WTC11 (cell line): ENCODE data around the gene RABGGTA. TPM values are rescaled to one million over a fixed set of nuclear protein-coding genes. Genes with fewer than 3 reads are reported as not detected.

Experiments
- ATAC-seq: fragments of 200-7000 bp; cut with Tn5 transposase; 2 replicates; pipeline ENCODE4 v1.10.0; 2021; ENCODE audit warnings: mild to moderate bottlenecking, moderate library complexity
- CTCF ChIA-PET: fragments of 300-600 bp; sonication (Branson Sonifier 250); formaldehyde crosslinking; loops from one replicate; lab custom pipeline; 2021; ENCODE audit warnings: antibody characterized with exemption; lab: Charles Lee
- POLR2A ChIA-PET: fragments of 350-600 bp; sonication (Branson Sonifier 250); formaldehyde crosslinking; loops from one replicate; lab custom pipeline; 2021; ENCODE audit warnings: antibody characterized with exemption; lab: Charles Lee
- DNase-seq: peaks from one replicate; pipeline ENCODE4 v3.0.0; 2021; ENCODE audit warnings: low spot score
- H3K27ac Mint-ChIP-seq: 2 replicates; pipeline ENCODE4 v1.8.0; 2021; ENCODE audit warnings: mixed read lengths
- H3K27me3 Mint-ChIP-seq: 2 replicates; pipeline ENCODE4 v1.8.0; 2021; ENCODE audit warnings: low read depth, mild to moderate bottlenecking, moderate library complexity, mixed read lengths
- H3K36me3 Mint-ChIP-seq: 2 replicates; pipeline ENCODE4 v1.8.0; 2021; ENCODE audit warnings: mixed read lengths
- H3K4me1 Mint-ChIP-seq: 2 replicates; pipeline ENCODE4 v1.8.0; 2022; ENCODE audit warnings: mixed read lengths
- H3K4me3 Mint-ChIP-seq: 2 replicates; pipeline ENCODE4 v1.8.0; 2021; ENCODE audit warnings: mild to moderate bottlenecking, moderate library complexity, mixed read lengths
- H3K9me3 Mint-ChIP-seq: 2 replicates; pipeline ENCODE4 v1.8.0; 2021; ENCODE audit warnings: mixed read lengths
- CREM ChIP-seq: sonication (generic); formaldehyde crosslinking; IDR thresholded peaks from 2 replicates; pipeline ENCODE4 v1.8.1; 2022; ENCODE audit warnings: mild to moderate bottlenecking, missing genetic modification reagents, moderate library complexity
- ELF4 ChIP-seq: sonication (generic); formaldehyde crosslinking; IDR thresholded peaks from 2 replicates; pipeline ENCODE4 v1.8.1; 2022; ENCODE audit warnings: low read depth, mild to moderate bottlenecking, moderate library complexity, missing genetic modification reagents
- ETV6 ChIP-seq: sonication (generic); formaldehyde crosslinking; IDR thresholded peaks from 2 replicates; pipeline ENCODE4 v1.8.1; 2022; ENCODE audit warnings: mild to moderate bottlenecking, missing genetic modification reagents
- FOXK1 ChIP-seq: sonication (generic); formaldehyde crosslinking; IDR thresholded peaks from 2 replicates; pipeline ENCODE4 v1.8.0; 2022; ENCODE audit warnings: mild to moderate bottlenecking, moderate library complexity, missing genetic modification reagents
- IRF2 ChIP-seq: sonication (generic); formaldehyde crosslinking; IDR thresholded peaks from 2 replicates; pipeline ENCODE4 v1.8.0; 2022; ENCODE audit warnings: low read depth, missing genetic modification reagents, borderline replicate concordance
- JUN ChIP-seq: sonication (generic); formaldehyde crosslinking; IDR thresholded peaks from 2 replicates; pipeline ENCODE4 v1.8.0; 2023; ENCODE audit warnings: mild to moderate bottlenecking, missing genetic modification reagents
- MXD4 ChIP-seq: fragments of 250-450 bp; sonication (Bioruptor Pico); IDR thresholded peaks from 2 replicates; pipeline ENCODE4 v1.8.0; 2021; ENCODE audit warnings: mild to moderate bottlenecking, moderate library complexity, borderline replicate concordance
- NR1H2 ChIP-seq: sonication (generic); formaldehyde crosslinking; IDR thresholded peaks from 2 replicates; pipeline ENCODE4 v1.9.0; 2021; ENCODE audit warnings: mild to moderate bottlenecking, moderate library complexity, missing genetic modification reagents
- OVOL2 ChIP-seq: fragments of 250-450 bp; sonication (Bioruptor Pico); IDR thresholded peaks from 2 replicates; pipeline ENCODE4 v1.9.0; 2021; ENCODE audit warnings: mild to moderate bottlenecking, borderline replicate concordance
- TEAD4 ChIP-seq: sonication (generic); formaldehyde crosslinking; IDR thresholded peaks from 2 replicates; pipeline ENCODE4 v1.8.0; 2022; ENCODE audit warnings: mild to moderate bottlenecking, missing genetic modification reagents
- ZNF121 ChIP-seq: sonication (generic); formaldehyde crosslinking; IDR thresholded peaks from 2 replicates; pipeline ENCODE4 v1.8.0; 2023; ENCODE audit warnings: missing genetic modification reagents
- ZNF263 ChIP-seq: sonication (generic); formaldehyde crosslinking; IDR thresholded peaks from 2 replicates; pipeline ENCODE4 v1.8.1; 2022; ENCODE audit warnings: low read depth, mild to moderate bottlenecking, moderate library complexity, missing genetic modification reagents
- ZNF317 ChIP-seq: sonication (generic); formaldehyde crosslinking; IDR thresholded peaks from 2 replicates; pipeline ENCODE4 v1.8.1; 2023; ENCODE audit warnings: low read depth, mild to moderate bottlenecking, moderate library complexity, missing genetic modification reagents, borderline replicate concordance
- ZNF396 ChIP-seq: fragments of 250-450 bp; sonication (Bioruptor Pico); IDR thresholded peaks from 2 replicates; pipeline ENCODE4 v1.8.0; 2021; ENCODE audit warnings: mild to moderate bottlenecking, moderate library complexity, borderline replicate concordance
- total RNA-seq: library from RNA; stranded (reverse); gene quantifications from 3 replicates; pipeline ENCODE4 v1.2.3, GENCODE V29; 2021
- TF ChIP-seq, protein P1 (sequence below): fragments of 250-450 bp; sonication (Bioruptor Pico); IDR thresholded peaks from 2 replicates; pipeline ENCODE4 v1.9.0; 2021; ENCODE audit warnings: mild to moderate bottlenecking
- TF ChIP-seq, protein P2 (sequence below): fragments of 250-450 bp; sonication (Bioruptor Pico); IDR thresholded peaks from 2 replicates; pipeline ENCODE4 v1.9.0; 2021; ENCODE audit warnings: mild to moderate bottlenecking
- TF ChIP-seq, protein P3 (sequence below): fragments of 250-450 bp; sonication (Bioruptor Pico); IDR thresholded peaks from 2 replicates; pipeline ENCODE4 v1.9.0; 2021; ENCODE audit warnings: moderate library complexity, mild to moderate bottlenecking, inconsistent platforms, borderline replicate concordance
- TF ChIP-seq, protein P4 (sequence below): fragments of 250-450 bp; sonication (Bioruptor Pico); IDR thresholded peaks from 2 replicates; pipeline ENCODE4 v2.1.2; 2022; ENCODE audit warnings: mild to moderate bottlenecking, moderate library complexity

Gene RABGGTA
- total RNA-seq, 1 experiment from 2014 or later = 27.1 TPM

DNA sequence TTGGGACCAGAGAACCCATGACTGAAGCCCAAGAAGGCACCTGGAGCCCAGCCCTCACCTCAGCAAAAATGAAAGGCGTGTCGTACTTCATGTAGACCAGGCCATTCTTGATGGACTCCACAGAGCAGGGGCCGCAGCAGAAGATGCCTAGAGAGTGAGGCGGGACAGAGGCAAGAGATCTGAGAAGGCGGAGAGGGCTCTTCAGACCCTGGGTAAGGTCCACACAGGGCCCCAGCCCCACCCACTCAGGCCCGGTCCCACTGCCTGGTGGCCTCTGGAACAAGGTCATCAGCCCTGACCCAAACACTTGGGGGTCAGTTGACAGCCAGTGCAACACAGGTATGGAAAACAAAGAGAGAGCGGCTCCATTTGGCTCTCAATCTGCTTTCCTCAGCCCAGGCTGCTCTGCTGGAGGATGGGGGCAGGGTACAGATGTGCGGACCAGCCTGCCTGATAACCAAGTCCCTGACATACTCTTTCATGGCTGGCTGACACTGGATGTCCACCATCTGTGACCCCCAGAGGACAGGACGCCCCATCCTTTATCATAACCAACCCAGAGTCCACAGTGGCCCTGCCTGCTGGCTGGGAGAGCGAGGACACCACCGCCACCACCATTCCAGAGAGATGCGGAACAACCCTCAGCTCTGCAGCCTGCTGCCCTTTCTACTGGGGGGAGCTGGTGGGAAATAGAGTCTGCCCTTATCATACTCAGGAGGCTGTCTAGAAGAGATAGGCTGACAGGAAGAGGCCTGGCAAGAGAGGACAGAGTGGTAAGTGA, 15.3 kb downstream of the RABGGTA start:
- ATAC-seq = no peak
- Mint-ChIP-seq H3K4me3 (no peak overlapping the region), H3K27ac (no peak overlapping the region), H3K4me1 (no peaks in the 10 kb centered on the region), H3K9me3 (no peaks in the 10 kb centered on the region), H3K36me3 (no peaks in the 10 kb centered on the region), H3K27me3 (no peaks in the 10 kb centered on the region; the same call in 1 of the 2 replicates)
- POLR2A ChIA-PET = no interaction called here
- CTCF ChIA-PET = interaction anchor here (1.2 to 1.7 kb wide), 2 partner anchors 15 to 52 kb away, joined by 4 to 8 read pairs; partner anchors contain the start of gene CIDEB
- no peak for TF ChIP-seq CREM (CRISPR knock-in tag)
- no peak for TF ChIP-seq ELF4 (CRISPR knock-in tag)
- no peak for TF ChIP-seq ETV6
- no peak for TF ChIP-seq IRF2
- no peak for TF ChIP-seq MXD4
- TF ChIP-seq, protein P1, sequence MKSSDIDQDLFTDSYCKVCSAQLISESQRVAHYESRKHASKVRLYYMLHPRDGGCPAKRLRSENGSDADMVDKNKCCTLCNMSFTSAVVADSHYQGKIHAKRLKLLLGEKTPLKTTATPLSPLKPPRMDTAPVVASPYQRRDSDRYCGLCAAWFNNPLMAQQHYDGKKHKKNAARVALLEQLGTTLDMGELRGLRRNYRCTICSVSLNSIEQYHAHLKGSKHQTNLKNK (CRISPR knock-in tag) = no peak
- TF ChIP-seq JUN (CRISPR knock-in tag) = no peak
- TF ChIP-seq, all 79 proteins: peak for 0
- no peak for DNase-seq

DNA sequence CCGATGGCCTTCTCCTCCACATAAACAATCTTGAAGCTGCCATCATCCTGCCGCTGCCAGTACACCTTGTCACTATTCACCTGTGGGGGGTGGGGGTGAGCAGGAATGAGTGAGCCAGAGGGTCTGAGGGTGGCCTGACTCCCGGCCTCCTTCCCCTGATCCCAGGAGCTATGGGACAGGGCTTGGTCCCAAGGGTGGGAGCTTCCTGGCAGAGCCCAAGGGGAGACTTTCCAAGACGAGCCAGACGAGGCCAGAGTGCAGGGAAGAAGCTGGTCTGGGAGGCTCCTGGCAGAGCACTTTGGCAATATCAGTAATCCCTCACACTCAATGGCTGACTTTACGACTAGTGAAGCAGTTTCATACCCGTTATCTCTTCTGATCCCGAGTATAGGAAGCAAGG, 16.0 kb downstream of the RABGGTA start:
- ATAC-seq (no peak), DNase-seq (no peak)
- ChIA-PET POLR2A (no interaction called here), CTCF (interaction anchor here (0.7 to 1.2 kb wide), 2 partner anchors 12 to 15 kb away, joined by 3 to 4 read pairs; no protein-coding TSS in a partner anchor)
- H3K27ac Mint-ChIP-seq = no peak overlapping the region
- H3K4me3 Mint-ChIP-seq = no peak overlapping the region
- no peaks in the 10 kb centered on the region; the same call in 1 of the 2 replicates for H3K27me3 Mint-ChIP-seq
- no peaks in the 10 kb centered on the region for H3K4me1 Mint-ChIP-seq
- no peaks in the 10 kb centered on the region for H3K36me3 Mint-ChIP-seq
- no peaks in the 10 kb centered on the region for H3K9me3 Mint-ChIP-seq
- TF ChIP-seq ZNF263 (no peak), ETV6 (no peak), IRF2 (no peak), TEAD4 (CRISPR knock-in tag) (no peak), ZNF396 (no peak)
- TF ChIP-seq, protein P2, sequence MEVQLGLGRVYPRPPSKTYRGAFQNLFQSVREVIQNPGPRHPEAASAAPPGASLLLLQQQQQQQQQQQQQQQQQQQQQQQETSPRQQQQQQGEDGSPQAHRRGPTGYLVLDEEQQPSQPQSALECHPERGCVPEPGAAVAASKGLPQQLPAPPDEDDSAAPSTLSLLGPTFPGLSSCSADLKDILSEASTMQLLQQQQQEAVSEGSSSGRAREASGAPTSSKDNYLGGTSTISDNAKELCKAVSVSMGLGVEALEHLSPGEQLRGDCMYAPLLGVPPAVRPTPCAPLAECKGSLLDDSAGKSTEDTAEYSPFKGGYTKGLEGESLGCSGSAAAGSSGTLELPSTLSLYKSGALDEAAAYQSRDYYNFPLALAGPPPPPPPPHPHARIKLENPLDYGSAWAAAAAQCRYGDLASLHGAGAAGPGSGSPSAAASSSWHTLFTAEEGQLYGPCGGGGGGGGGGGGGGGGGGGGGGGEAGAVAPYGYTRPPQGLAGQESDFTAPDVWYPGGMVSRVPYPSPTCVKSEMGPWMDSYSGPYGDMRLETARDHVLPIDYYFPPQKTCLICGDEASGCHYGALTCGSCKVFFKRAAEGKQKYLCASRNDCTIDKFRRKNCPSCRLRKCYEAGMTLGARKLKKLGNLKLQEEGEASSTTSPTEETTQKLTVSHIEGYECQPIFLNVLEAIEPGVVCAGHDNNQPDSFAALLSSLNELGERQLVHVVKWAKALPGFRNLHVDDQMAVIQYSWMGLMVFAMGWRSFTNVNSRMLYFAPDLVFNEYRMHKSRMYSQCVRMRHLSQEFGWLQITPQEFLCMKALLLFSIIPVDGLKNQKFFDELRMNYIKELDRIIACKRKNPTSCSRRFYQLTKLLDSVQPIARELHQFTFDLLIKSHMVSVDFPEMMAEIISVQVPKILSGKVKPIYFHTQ (CRISPR knock-in tag) = no peak

DNA sequence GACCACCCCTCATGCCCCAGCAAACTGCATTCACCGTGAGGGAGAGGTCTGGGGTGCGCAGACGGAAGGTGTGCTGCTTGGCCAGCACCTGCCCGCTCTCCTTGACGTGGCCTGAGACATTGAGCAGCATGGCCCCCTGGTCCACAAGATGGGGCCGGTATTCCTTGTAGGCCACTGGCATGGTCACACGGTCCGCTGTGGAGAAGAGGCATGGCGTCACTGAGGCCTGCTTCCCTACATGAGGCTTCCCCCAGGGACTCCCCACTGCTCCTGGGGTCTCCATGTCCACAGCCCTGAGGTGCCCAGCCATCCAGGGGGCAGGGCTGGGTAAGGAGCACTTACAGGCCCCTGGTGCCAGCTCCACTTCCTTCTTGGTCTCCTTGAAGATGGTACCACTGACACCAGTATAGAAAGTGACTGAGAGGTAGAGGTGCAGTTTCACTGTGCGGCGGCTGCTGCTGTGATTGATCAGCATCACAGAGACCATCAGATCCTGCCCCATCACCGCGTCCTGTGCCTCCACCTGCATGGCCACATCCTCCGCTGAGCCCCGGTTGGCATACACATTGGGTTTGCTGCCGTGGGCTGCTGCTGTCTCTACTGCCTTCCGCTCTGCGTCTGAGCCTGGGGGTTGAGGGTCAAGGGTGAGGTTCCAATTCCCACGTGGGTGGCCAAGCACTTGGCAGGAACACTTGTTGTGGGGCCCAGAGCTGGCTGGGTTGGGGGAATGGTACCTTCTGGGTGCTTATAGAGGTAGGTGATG, 16.6 kb downstream of the RABGGTA start:
- H3K36me3 Mint-ChIP-seq = no peaks in the 10 kb centered on the region
- POLR2A ChIA-PET = no interaction called here
- DNase-seq = no peak
- no peak overlapping the region for H3K4me3 Mint-ChIP-seq
- no peaks in the 10 kb centered on the region; the same call in 1 of the 2 replicates for H3K27me3 Mint-ChIP-seq
- no peaks in the 10 kb centered on the region for H3K4me1 Mint-ChIP-seq
- TF ChIP-seq NR1H2 (CRISPR knock-in tag) (no peak), ZNF317 (CRISPR knock-in tag) (no peak), ZNF121 (CRISPR knock-in tag) (no peak), OVOL2 (CRISPR knock-in tag) (no peak), ELF4 (CRISPR knock-in tag) (no peak), FOXK1 (CRISPR knock-in tag) (no peak)
- TF ChIP-seq, protein P3, sequence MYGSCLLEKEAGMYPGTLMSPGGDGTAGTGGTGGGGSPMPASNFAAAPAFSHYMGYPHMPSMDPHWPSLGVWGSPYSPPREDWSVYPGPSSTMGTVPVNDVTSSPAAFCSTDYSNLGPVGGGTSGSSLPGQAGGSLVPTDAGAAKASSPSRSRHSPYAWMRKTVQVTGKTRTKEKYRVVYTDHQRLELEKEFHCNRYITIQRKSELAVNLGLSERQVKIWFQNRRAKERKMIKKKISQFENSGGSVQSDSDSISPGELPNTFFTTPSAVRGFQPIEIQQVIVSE (CRISPR knock-in tag) = no peak
- TF ChIP-seq, protein P4, sequence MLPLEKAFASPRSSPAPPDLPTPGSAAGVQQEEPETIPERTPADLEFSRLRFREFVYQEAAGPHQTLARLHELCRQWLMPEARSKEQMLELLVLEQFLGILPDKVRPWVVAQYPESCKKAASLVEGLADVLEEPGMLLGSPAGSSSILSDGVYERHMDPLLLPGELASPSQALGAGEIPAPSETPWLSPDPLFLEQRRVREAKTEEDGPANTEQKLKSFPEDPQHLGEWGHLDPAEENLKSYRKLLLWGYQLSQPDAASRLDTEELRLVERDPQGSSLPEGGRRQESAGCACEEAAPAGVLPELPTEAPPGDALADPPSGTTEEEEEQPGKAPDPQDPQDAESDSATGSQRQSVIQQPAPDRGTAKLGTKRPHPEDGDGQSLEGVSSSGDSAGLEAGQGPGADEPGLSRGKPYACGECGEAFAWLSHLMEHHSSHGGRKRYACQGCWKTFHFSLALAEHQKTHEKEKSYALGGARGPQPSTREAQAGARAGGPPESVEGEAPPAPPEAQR = no peak
- TF ChIP-seq, all 79 proteins: peak for 0
- no peak overlapping the region for H3K27ac Mint-ChIP-seq
- CTCF ChIA-PET = interaction anchor here (0.7 kb wide), 1 partner anchor 12 kb away, joined by 3 read pairs; no protein-coding TSS in a partner anchor
- H3K9me3 Mint-ChIP-seq = no peaks in the 10 kb centered on the region
- ATAC-seq = no peak
